Endometrial microvascular endothelial cells (primary cell): ENCODE measurements around the gene ZSCAN29. TPM values are rescaled to one million over a fixed set of nuclear protein-coding genes. Genes with fewer than 3 reads are reported as not detected.

Source experiments
- total RNA-seq: library from RNA; depleted of rRNA; stranded (reverse); fragments of >200 nt; gene quantifications from one replicate; pipeline ENCODE4 v1.2.3, GENCODE V29; 2015; ENCODE audit errors: inconsistent ontology term

ZSCAN29 gene
- total RNA-seq, 1 donor from 2014 or later: 8.6 TPM

Other genes with a start within 250 kb of the ZSCAN29 start
- gene TMEM62, start 237.5 kb downstream of the ZSCAN29 start, total RNA-seq: 34.0 TPM
- 54.4 TPM for gene CCNDBP1, start 185.6 kb downstream of the ZSCAN29 start, total RNA-seq
- not detected for gene EPB42, start 150.0 kb downstream of the ZSCAN29 start, total RNA-seq
- not detected for gene TGM5, start 104.1 kb downstream of the ZSCAN29 start, total RNA-seq
- gene TGM7, start 68.8 kb downstream of the ZSCAN29 start, total RNA-seq: not detected
- gene LCMT2, start 40.5 kb downstream of the ZSCAN29 start, total RNA-seq: 6.0 TPM
- gene TUBGCP4, start 58 bp upstream of the ZSCAN29 start, total RNA-seq: 22.0 TPM
- gene TP53BP1, start 122.1 kb upstream of the ZSCAN29 start, total RNA-seq: 41.0 TPM
- 12.7 TPM for gene MAP1A, start 146.6 kb upstream of the ZSCAN29 start, total RNA-seq
- gene PPIP5K1, start 219.2 kb upstream of the ZSCAN29 start, total RNA-seq: 30.3 TPM
- not detected for gene CKMT1B, start 223.0 kb upstream of the ZSCAN29 start, total RNA-seq
- not detected for gene STRC, start 247.8 kb upstream of the ZSCAN29 start, total RNA-seq